Measurements from ENCODE around the gene VPS54.

VPS54 gene

DNA sequence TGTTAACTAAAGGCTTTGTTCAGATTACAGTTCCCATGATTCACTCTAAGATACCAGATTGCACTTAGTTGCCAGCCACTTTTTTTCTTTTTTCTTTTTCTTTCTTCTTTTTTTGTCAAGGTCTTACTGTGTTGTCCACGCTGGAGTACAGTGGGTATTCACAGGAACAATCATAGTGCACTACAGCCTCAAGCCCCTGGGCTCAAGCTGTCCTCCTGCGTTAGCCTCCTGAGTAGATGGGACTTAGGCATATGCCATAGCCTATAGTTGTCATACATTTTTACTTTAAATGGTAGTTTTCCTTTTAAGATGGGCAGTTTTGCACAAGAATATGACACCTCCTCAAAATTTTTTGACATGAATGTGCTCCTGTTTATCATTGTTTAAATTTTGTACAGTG lies 175.4 kb downstream of the VPS54 start:
- DNase-seq (ENCODE audit: low spot score): no peak

DNA sequence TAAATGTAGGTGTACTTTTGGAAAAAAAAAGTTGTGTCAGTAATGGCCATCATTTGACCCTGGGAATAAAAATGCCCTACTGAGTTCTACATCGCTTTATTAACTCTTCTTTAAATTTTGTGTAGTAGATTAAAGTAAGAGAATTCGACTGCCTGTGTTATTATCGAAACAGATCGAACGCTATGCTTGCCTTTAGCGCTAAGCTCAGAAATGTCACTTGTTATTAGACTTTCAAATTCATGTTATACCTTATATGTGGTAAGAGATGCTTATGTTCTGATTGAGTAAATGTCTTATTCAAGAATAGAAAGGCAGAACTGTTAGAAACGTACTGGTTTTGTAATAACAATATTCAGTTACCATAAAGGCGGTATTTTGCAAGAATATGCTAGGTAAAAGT lies 176.1 kb downstream of the VPS54 start:
- no peak for DNase-seq (ENCODE audit: low spot score)

DNA sequence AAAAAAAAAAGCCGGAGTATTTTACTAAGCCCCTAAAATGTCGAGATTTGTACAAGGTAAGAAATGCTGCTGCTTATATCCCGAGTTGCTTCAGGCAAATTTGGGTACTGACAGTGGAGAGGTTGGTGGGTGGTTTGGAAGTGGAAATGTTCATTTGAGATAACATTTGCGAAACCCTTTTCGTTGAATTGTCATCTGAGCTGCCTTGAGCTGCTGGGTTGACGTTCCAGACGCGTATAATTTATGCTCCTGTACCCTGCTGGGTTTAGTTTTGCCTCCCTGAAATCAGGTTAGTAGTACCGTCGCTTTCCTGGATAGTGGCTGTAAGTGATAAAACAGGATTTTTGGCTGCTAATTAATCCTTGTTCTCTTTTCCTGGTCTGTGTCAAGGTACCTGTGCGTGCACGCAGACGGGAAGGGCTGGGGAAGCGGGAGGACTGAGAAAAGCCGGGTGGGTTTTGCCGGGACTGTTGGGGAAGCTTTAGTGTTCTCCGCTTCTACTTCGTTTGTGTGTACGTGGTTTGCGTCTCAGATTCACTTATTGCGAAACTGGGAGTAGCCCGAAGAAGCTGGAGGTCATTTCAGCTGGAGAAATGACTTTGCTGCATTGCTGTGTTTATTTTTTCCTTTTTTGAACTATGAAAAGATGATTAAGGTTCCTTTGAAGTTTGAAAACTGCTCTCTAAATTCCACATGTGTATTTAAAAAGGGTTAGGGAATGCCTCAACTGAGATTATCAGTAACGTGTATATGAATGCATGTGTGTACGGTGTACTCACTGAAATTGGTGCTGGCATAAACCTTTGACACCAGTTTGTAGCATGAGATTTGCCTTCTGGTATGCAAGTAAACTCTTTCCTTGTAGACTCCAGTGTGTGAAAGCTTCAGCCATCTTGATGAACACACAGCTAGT lies 176.8 kb downstream of the VPS54 start:
- DNase-seq (ENCODE audit: low spot score): peak; percentile 50

Measured in globus pallidus (tissue), 1 donor.